ENCODE data around the gene GLB1L2.

GLB1L2 gene

GRCh38 chr11:134287561-134287960 is 44.2 kb upstream of the GLB1L2 start:
- no peak overlapping the region for H3K4me3 ChIP-seq (replicated peaks; ENCODE audit: insufficient read depth, low read length)
- no peak overlapping the region for H3K27ac ChIP-seq (replicated peaks)
- H3K27me3 ChIP-seq (ENCODE audit: insufficient read depth, poor library complexity, severe bottlenecking) = no peaks in the 10 kb centered on the region
- TF ChIP-seq REST (IDR thresholded peaks at IDR 0.05; ENCODE audit: insufficient replicate concordance, low read depth) (no peak), GABPA (IDR thresholded peaks at IDR 0.05; ENCODE audit: low read depth) (no peak), POLR2AphosphoS5 (IDR thresholded peaks at IDR 0.05; ENCODE audit: low read depth) (no peak)
- DNase-seq (ENCODE audit: low read depth in 1 of 2, low spot score in 1 of 2) = no peak

GRCh38 chr11:134288486-134288885 is 43.3 kb upstream of the GLB1L2 start:
- DNase-seq (ENCODE audit: low read depth in 1 of 2, low spot score in 1 of 2) = no peak
- Histone ChIP-seq H3K27me3 (ENCODE audit: insufficient read depth, poor library complexity, severe bottlenecking) (no peaks in the 10 kb centered on the region), H3K27ac (replicated peaks) (no peak overlapping the region), H3K4me3 (replicated peaks; ENCODE audit: insufficient read depth, low read length) (no peak overlapping the region)
- TF ChIP-seq SPI1 (IDR thresholded peaks at IDR 0.05; ENCODE audit: borderline replicate concordance, low read depth) (no peak), POLR2AphosphoS5 (IDR thresholded peaks at IDR 0.05; ENCODE audit: low read depth) (no peak), REST (IDR thresholded peaks at IDR 0.05; ENCODE audit: insufficient replicate concordance, low read depth) (no peak), CTCF (IDR thresholded peaks at IDR 0.05; ENCODE audit: insufficient read depth, low read length) (no peak)

GRCh38 chr11:134289167-134289566 is 42.6 kb upstream of the GLB1L2 start:
- DNase-seq (ENCODE audit: low read depth in 1 of 2, low spot score in 1 of 2) = no peak
- no peak overlapping the region for H3K27ac ChIP-seq (replicated peaks)
- no peaks in the 10 kb centered on the region for H3K27me3 ChIP-seq (ENCODE audit: insufficient read depth, poor library complexity, severe bottlenecking)
- no peak overlapping the region for H3K4me3 ChIP-seq (replicated peaks; ENCODE audit: insufficient read depth, low read length)
- no peak for TF ChIP-seq GABPA (IDR thresholded peaks at IDR 0.05; ENCODE audit: low read depth)
- TF ChIP-seq SPI1 (IDR thresholded peaks at IDR 0.05; ENCODE audit: borderline replicate concordance, low read depth) = no peak
- TF ChIP-seq POLR2AphosphoS5 (IDR thresholded peaks at IDR 0.05; ENCODE audit: low read depth) = no peak
- TF ChIP-seq CTCF (IDR thresholded peaks at IDR 0.05; ENCODE audit: insufficient read depth, low read length) = no peak
- TF ChIP-seq REST (IDR thresholded peaks at IDR 0.05; ENCODE audit: insufficient replicate concordance, low read depth) = no peak

- no peak for DNase-seq (ENCODE audit: low read depth in 1 of 2, low spot score in 1 of 2)
- no peaks in the 10 kb centered on the region for H3K27me3 ChIP-seq (ENCODE audit: insufficient read depth, poor library complexity, severe bottlenecking)
- TF ChIP-seq POLR2AphosphoS5 (IDR thresholded peaks at IDR 0.05; ENCODE audit: low read depth) (no peak), SPI1 (IDR thresholded peaks at IDR 0.05; ENCODE audit: borderline replicate concordance, low read depth) (no peak), REST (IDR thresholded peaks at IDR 0.05; ENCODE audit: insufficient replicate concordance, low read depth) (no peak), GABPA (IDR thresholded peaks at IDR 0.05; ENCODE audit: low read depth) (no peak)
- H3K4me3 ChIP-seq (replicated peaks; ENCODE audit: insufficient read depth, low read length) = no peak overlapping the region
- H3K27ac ChIP-seq (replicated peaks) = no peak overlapping the region
Measured at GRCh38 chr11:134289789-134290188, 42.0 kb upstream of the GLB1L2 start.
